CD14-positive monocyte (primary cell): ENCODE measurements around the gene UGT2B17. TPM values are rescaled to one million over a fixed set of nuclear protein-coding genes. Genes with fewer than 3 reads are reported as not detected.

Source experiments
- DNase-seq, 3 donors: peaks; one replicate each; pipeline ENCODE4 v3.0.0-alpha.2; 2011 to 2022
- H2AFZ ChIP-seq: 2 replicates; pipeline ENCODE4 v1.6.0; 2012; ENCODE audit warnings: mild to moderate bottlenecking, low read depth, low read length, inconsistent platforms; ENCODE audit not compliant: insufficient read depth, poor library complexity, severe bottlenecking
- H3K27ac ChIP-seq, 2 donors: 1 replicate in 1 of 2; 2 replicates in 1 of 2; pipeline ENCODE4 v1.5.1; 2012 to 2013; ENCODE audit warnings: low read length in 2 of 2, control low read depth in 1 of 2, inconsistent platforms in 1 of 2, low read depth in 1 of 2, mild to moderate bottlenecking in 1 of 2
- H3K27me3 ChIP-seq, 2 donors: one replicate each; pipeline versions ENCODE4 v1.6.0 to v1.6.1; 2011 to 2013; ENCODE audit warnings: low read length in 2 of 2; ENCODE audit not compliant: control insufficient read depth in 2 of 2, insufficient read depth in 2 of 2
- H3K36me3 ChIP-seq, 2 donors: replicated peaks in 1 of 2; 1 replicate in 1 of 2; 2 replicates in 1 of 2; pipeline versions ENCODE4 v1.5.1 to v1.6.1; 2012 to 2013; ENCODE audit warnings: low read length in 2 of 2, control low read depth in 1 of 2, inconsistent platforms in 1 of 2, mild to moderate bottlenecking in 1 of 2; ENCODE audit not compliant: insufficient read depth in 2 of 2, control insufficient read depth in 1 of 2
- H3K4me1 ChIP-seq, 2 donors: 1 replicate in 1 of 2; 2 replicates in 1 of 2; pipeline versions ENCODE4 v1.5.1 to v1.6.1; 2012 to 2013; ENCODE audit warnings: low read length in 2 of 2, control low read depth in 1 of 2, inconsistent platforms in 1 of 2, mild to moderate bottlenecking in 1 of 2, moderate library complexity in 1 of 2; ENCODE audit not compliant: insufficient read depth in 2 of 2, control insufficient read depth in 1 of 2
- H3K4me2 ChIP-seq: replicated peaks from 2 replicates; pipeline ENCODE3; 2012; ENCODE audit warnings: low read length, moderate library complexity, mild to moderate bottlenecking; ENCODE audit not compliant: poor library complexity, severe bottlenecking; ENCODE audit errors: extremely low read depth
- H3K4me3 ChIP-seq, 3 experiments: fragments of 200-600 bp in 1 of 3; sonication (generic) in 1 of 3; replicated peaks in 1 of 3; 1 replicate in 2 of 3; 2 replicates in 1 of 3; pipeline ENCODE4 v1.5.1; 2011 to 2013; ENCODE audit warnings: low read length in 3 of 3, mild to moderate bottlenecking in 3 of 3, control low read depth in 2 of 3, low read depth in 2 of 3, inconsistent platforms in 1 of 3, moderate library complexity in 1 of 3
- H3K79me2 ChIP-seq: 2 replicates; pipeline ENCODE4 v1.6.0; 2012; ENCODE audit warnings: mild to moderate bottlenecking, control low read depth, inconsistent platforms, low read length, moderate library complexity; ENCODE audit not compliant: insufficient read depth
- H3K9ac ChIP-seq: 2 replicates; pipeline ENCODE4 v1.6.0; 2017; ENCODE audit warnings: low read length, mild to moderate bottlenecking; ENCODE audit not compliant: insufficient read depth, poor library complexity, severe bottlenecking
- H3K9me3 ChIP-seq, 2 donors: replicated peaks in 1 of 2; 1 replicate in 1 of 2; 2 replicates in 1 of 2; pipeline versions ENCODE4 v1.5.1 to v1.6.1; 2012 to 2013; ENCODE audit warnings: low read length in 2 of 2, control low read depth in 1 of 2; ENCODE audit not compliant: control insufficient read depth in 1 of 2, insufficient read depth in 1 of 2
- H4K20me1 ChIP-seq: 2 replicates; pipeline ENCODE4 v1.6.0; 2012; ENCODE audit warnings: mild to moderate bottlenecking, low read length, control low read depth, moderate library complexity; ENCODE audit not compliant: insufficient read depth
- H3K27ac Mint-ChIP-seq, 7 donors: one replicate each; pipeline ENCODE4 v1.8.0; 2020; ENCODE audit warnings: mild to moderate bottlenecking in 7 of 7, mixed read lengths in 7 of 7, moderate library complexity in 6 of 7, inconsistent platforms in 2 of 7
- H3K27me3 Mint-ChIP-seq, 3 donors: one replicate each; pipeline ENCODE4 v1.8.0; 2021 to 2022; ENCODE audit warnings: low read depth in 3 of 3, mild to moderate bottlenecking in 3 of 3, mixed read lengths in 3 of 3, moderate library complexity in 3 of 3, inconsistent platforms in 1 of 3
- H3K36me3 Mint-ChIP-seq, 2 donors: one replicate each; pipeline ENCODE4 v1.8.0; 2020; ENCODE audit warnings: mixed read lengths in 2 of 2, inconsistent platforms in 1 of 2, mild to moderate bottlenecking in 1 of 2
- H3K4me1 Mint-ChIP-seq: one replicate; pipeline ENCODE4 v1.8.0; 2020; ENCODE audit warnings: mild to moderate bottlenecking, mixed read lengths
- H3K4me3 Mint-ChIP-seq, 2 donors: one replicate each; pipeline ENCODE4 v1.8.0; 2020; ENCODE audit warnings: mild to moderate bottlenecking in 2 of 2, mixed read lengths in 2 of 2, moderate library complexity in 1 of 2
- H3K9me3 Mint-ChIP-seq, 7 donors: one replicate each; pipeline ENCODE4 v1.8.0; 2020 to 2022; ENCODE audit warnings: mixed read lengths in 7 of 7, mild to moderate bottlenecking in 6 of 7, moderate library complexity in 6 of 7, inconsistent platforms in 2 of 7
- CTCF ChIP-seq: fragments of 200-600 bp; IDR thresholded peaks from one replicate; pipeline ENCODE4 v1.8.0; 2022; ENCODE audit warnings: antibody characterized with exemption, mild to moderate bottlenecking
- WGBS: methylation state at CpG from one replicate; pipeline ENCODE4 v1.1.5; 2013; ENCODE audit warnings: missing lambda C conversion rate; ENCODE audit not compliant: insufficient coverage; 5-methylcytosine and 5-hydroxymethylcytosine counted together
- intact Hi-C, 2 donors: fragments of 100-400 bp; cut with micrococcal nuclease; formaldehyde crosslinking; loops; one replicate each; pipeline versions ENCODE4 v1.15.0 to v1.15.1; 2023
- polyA plus RNA-seq, 3 donors: library from polyadenylated mRNA; depleted of rRNA in 1 of 3; unstranded in 2 of 3; stranded (reverse) in 1 of 3; fragments of 300-500 nt in 2 of 3; fragments of >200 nt in 1 of 3; fragmentation: Illumina TruSeq in 2 of 3; gene quantifications; 1 replicate in 2 of 3; 2 replicates in 1 of 3; pipeline ENCODE4 v1.2.3, GENCODE V29; 2012 to 2021

Gene UGT2B17
- polyA plus RNA-seq, 3 donors, result not detected

- Histone ChIP-seq H3K79me2 (no peaks in the 10 kb centered on the region), H3K27me3 (no peaks in the 10 kb centered on the region), H3K9ac (no peak overlapping the region), H3K9me3 (no peaks in the 10 kb centered on the region), H4K20me1 (no peaks in the 10 kb centered on the region), H3K4me1 (no peaks in the 10 kb centered on the region), H3K36me3 (no peaks in the 10 kb centered on the region), H3K27ac (no peak overlapping the region), H2AFZ (no peak overlapping the region), H3K4me3 (no peak overlapping the region), H3K4me2 (no peak overlapping the region)
- no peaks in the 10 kb centered on the region for H3K36me3 Mint-ChIP-seq
- H3K4me3 Mint-ChIP-seq, result no peak overlapping the region
- peaks cover 0 to 1% (median 0%) of the 10 kb centered on the region in 3 donors for H3K27me3 Mint-ChIP-seq
- H3K9me3 Mint-ChIP-seq, result peaks cover 0 to 5% (median 2%) of the 10 kb centered on the region in 7 donors
- intact Hi-C loops, result no loop called here
- TF ChIP-seq CTCF, result no peak
- H3K4me1 Mint-ChIP-seq, result no peaks in the 10 kb centered on the region
- no peak for DNase-seq
- no CpG with 5 or more reads among the region's 3 CpGs for whole genome bisulfite sequencing
- no peak overlapping the region for H3K27ac Mint-ChIP-seq
Observed at GRCh38 chr4:68599150-68599549, 23.0 kb upstream of the UGT2B17 start.

- no peaks in the 10 kb centered on the region for H4K20me1 ChIP-seq
- intact Hi-C loops, result no loop called here
- Mint-ChIP-seq H3K4me1 (no peaks in the 10 kb centered on the region), H3K27me3 (peaks cover 0 to 1% (median 0%) of the 10 kb centered on the region in 3 donors), H3K27ac (no peak overlapping the region), H3K4me3 (no peak overlapping the region), H3K36me3 (no peaks in the 10 kb centered on the region), H3K9me3 (peaks cover 0 to 5% (median 2%) of the 10 kb centered on the region in 7 donors)
- TF ChIP-seq CTCF, result no peak
- H3K4me2 ChIP-seq, result no peak overlapping the region
- H3K27ac ChIP-seq, result no peak overlapping the region
- no peaks in the 10 kb centered on the region for H3K27me3 ChIP-seq
- H3K36me3 ChIP-seq, result no peaks in the 10 kb centered on the region
- no peaks in the 10 kb centered on the region for H3K4me1 ChIP-seq
- H3K9ac ChIP-seq, result no peak overlapping the region
- no peaks in the 10 kb centered on the region for H3K79me2 ChIP-seq
- 100% methylated on average over 2 of the region's 2 CpGs for WGBS
- H3K4me3 ChIP-seq, result no peak overlapping the region
- H2AFZ ChIP-seq, result no peak overlapping the region
- H3K9me3 ChIP-seq, result no peaks in the 10 kb centered on the region
- no peak for DNase-seq
Observed at GRCh38 chr4:68597482-68597881, 21.4 kb upstream of the UGT2B17 start.
